ENCODE results near the gene C1QTNF9. TPM values are rescaled to one million over a fixed set of nuclear protein-coding genes. Genes with fewer than 3 reads are reported as not detected.

The C1QTNF9 gene
- total and polyA plus RNA-seq, 2 donors (not counting 3 experiments of a cell fraction or from before 2014, with no cell fraction given), result not detected

GRCh38 chr13:24360106-24360505 lies 50.7 kb downstream of the C1QTNF9 start:
- Histone ChIP-seq H3K79me2 (ENCODE audit: control insufficient read depth, insufficient read depth, low read length) (no peaks in the 10 kb centered on the region), H4K20me1 (replicated peaks; ENCODE audit: control insufficient read depth, extremely low read depth, insufficient read depth, low read length) (no peaks in the 10 kb centered on the region), H2AFZ (ENCODE audit: low read depth, low read length) (no peak overlapping the region), H3K27ac (ENCODE audit: insufficient read depth, low read depth, low read length) (no peak overlapping the region), H3K36me3 (ENCODE audit: control insufficient read depth in 2 of 2, extremely low read depth in 1 of 2, insufficient read depth in 2 of 2, low read length in 2 of 2) (no peaks in the 10 kb centered on the region), H3K27me3 (ENCODE audit: control insufficient read depth in 2 of 2, insufficient read depth in 2 of 2, low read length in 2 of 2) (no peaks in the 10 kb centered on the region), H3K4me1 (ENCODE audit: control insufficient read depth, extremely low read depth, insufficient read depth, low read length) (no peaks in the 10 kb centered on the region), H3K9ac (replicated peaks; ENCODE audit: extremely low read depth, insufficient read depth, low read length) (no peak overlapping the region), H3K9me3 (replicated peaks; ENCODE audit: control insufficient read depth, insufficient read depth, low read length) (no peaks in the 10 kb centered on the region), H3K9me1 (replicated peaks; ENCODE audit: control insufficient read depth, extremely low read depth, insufficient read depth, low read length) (no peaks in the 10 kb centered on the region), H3K4me3 (replicated peaks in 1 of 3; ENCODE audit: insufficient read depth in 1 of 3, low read depth in 1 of 3, low read length in 3 of 3) (no peak overlapping the region), H3K4me2 (ENCODE audit: insufficient read depth, low read length) (no peak overlapping the region)
- CTCF ChIA-PET, result no interaction called here
- BruUV-seq (replicated peaks), result no TSS peak
- FAIRE-seq, result no peak
- POLR2A ChIA-PET, result no interaction called here
- no peak for DNase-seq (ENCODE audit: low read depth, low spot score)
- dilution Hi-C loops (cut with MboI; ENCODE audit: extremely low pct_ligation_motif_present, low sequenced_read_pairs), result no loop called here
- intact Hi-C loops (cut with micrococcal nuclease), result loop anchor here (10.0 kb wide), 1 partner anchor 1415 kb away; no protein-coding TSS in a partner anchor
- TF ChIP-seq GATA2 (IDR thresholded peaks at IDR 0.05; ENCODE audit: insufficient read depth, insufficient read length, low read depth, low read length), result no peak
- no peak for TF ChIP-seq POLR2AphosphoS5 (IDR thresholded peaks at IDR 0.05; ENCODE audit: insufficient read depth, low read depth, low read length)
- no peak for TF ChIP-seq EZH2 (IDR thresholded peaks at IDR 0.05; ENCODE audit: borderline replicate concordance, low read depth, low read length, severe bottlenecking)
- TF ChIP-seq JUN (IDR thresholded peaks at IDR 0.05; ENCODE audit: borderline replicate concordance, insufficient read depth, insufficient read length, low read depth), result no peak
- TF ChIP-seq FOS (IDR thresholded peaks at IDR 0.05; ENCODE audit: borderline replicate concordance, insufficient read depth, low read length), result no peak
- no peak for TF ChIP-seq MYC (IDR thresholded peaks at IDR 0.05; ENCODE audit: low read depth, low read length)
- no peak for TF ChIP-seq POLR2A (IDR thresholded peaks at IDR 0.05; ENCODE audit: low read depth, low read length)
- no peak for TF ChIP-seq CTCF (IDR thresholded peaks at IDR 0.05; ENCODE audit: extremely low read depth in 1 of 2, insufficient read depth in 1 of 2, low read depth in 1 of 2, low read length in 2 of 2)
- no peak for TF ChIP-seq MAX (IDR thresholded peaks at IDR 0.05; ENCODE audit: insufficient read depth, insufficient read length)
